NCI-H2107 treated with DMSO at 0.1 percent for 48 hours (cell line): ENCODE measurements around the gene CD33.

Experiments
- DNase-seq: peaks from one replicate; lab custom pipeline; 2025; ENCODE audit not compliant: unreplicated experiment; lab: John Stamatoyannopoulos, UW

CD33 gene

GRCh38 chr19:51258165-51259160, 33.6 kb downstream of the CD33 start:
- no peak for DNase-seq

- DNase-seq: no peak
These were observed 34.7 kb downstream of the CD33 start for GRCh38 chr19:51259348-51260245.

- DNase-seq: no peak
These were observed 38.9 kb downstream of the CD33 start for GRCh38 chr19:51263808-51264207.

GRCh38 chr19:51271067-51271466, 46.2 kb downstream of the CD33 start:
- DNase-seq: no peak

GRCh38 chr19:51272183-51272810, 47.4 kb downstream of the CD33 start:
- DNase-seq: no peak

- DNase-seq: no peak
These were observed 49.3 kb downstream of the CD33 start for GRCh38 chr19:51274049-51274770.

- no peak for DNase-seq
These were observed 52.2 kb downstream of the CD33 start for GRCh38 chr19:51277112-51277511.

- no peak for DNase-seq
These were observed 57.5 kb downstream of the CD33 start for GRCh38 chr19:51282335-51282734.

- DNase-seq: no peak
These were observed 60.8 kb downstream of the CD33 start for GRCh38 chr19:51285682-51286081.
